ENCODE measurements around the gene MED25.

The MED25 gene

GRCh38 chr19:49859682-49860335, 41.7 kb downstream of the MED25 start:
- no peak for FAIRE-seq

- no peak for FAIRE-seq
Observed at GRCh38 chr19:49860336-49861102, 42.4 kb downstream of the MED25 start.

GRCh38 chr19:49861107-49861506, 43.0 kb downstream of the MED25 start:
- no peak for FAIRE-seq

DNA sequence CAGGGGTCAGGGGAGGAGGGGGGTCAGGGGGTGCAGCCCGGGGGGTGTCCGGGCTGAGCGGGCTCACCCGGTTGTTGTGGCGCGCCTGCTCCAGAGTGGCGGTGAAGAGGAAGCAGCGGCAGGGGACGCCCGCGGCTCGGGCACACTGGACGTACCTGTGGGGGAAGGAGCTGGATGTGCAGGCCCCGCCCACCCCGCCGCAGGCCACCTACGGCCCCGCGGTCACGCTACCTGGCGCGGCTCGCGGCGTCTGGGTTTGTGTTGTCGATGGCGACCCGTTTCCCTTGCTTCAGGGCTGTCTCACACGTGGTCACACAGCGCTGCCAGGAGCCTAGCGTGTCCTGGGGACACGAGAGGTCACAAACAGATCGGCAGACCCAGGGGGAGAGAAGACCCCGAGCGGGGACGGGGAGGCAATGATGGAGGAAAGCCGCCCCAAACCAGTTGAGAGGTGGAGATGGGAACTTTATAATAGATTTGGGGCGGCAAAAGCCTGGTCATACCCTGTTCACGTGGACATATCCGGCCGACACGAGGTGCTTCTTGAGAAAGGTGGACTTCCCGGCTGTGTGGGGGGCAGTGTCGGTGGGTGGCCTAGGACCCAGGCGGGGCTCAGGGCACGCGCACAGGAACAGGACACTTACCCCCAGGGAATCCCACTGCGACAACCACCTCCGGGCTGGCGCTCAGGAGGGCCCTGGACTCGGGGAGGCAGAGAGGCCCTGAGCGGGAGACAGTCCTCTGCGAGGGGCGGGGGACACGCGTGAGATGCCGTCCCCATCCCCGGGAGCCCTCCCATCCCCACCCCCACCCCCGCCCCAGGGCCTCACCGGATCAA, 43.7 kb downstream of the MED25 start:
- FAIRE-seq, result no peak

DNA sequence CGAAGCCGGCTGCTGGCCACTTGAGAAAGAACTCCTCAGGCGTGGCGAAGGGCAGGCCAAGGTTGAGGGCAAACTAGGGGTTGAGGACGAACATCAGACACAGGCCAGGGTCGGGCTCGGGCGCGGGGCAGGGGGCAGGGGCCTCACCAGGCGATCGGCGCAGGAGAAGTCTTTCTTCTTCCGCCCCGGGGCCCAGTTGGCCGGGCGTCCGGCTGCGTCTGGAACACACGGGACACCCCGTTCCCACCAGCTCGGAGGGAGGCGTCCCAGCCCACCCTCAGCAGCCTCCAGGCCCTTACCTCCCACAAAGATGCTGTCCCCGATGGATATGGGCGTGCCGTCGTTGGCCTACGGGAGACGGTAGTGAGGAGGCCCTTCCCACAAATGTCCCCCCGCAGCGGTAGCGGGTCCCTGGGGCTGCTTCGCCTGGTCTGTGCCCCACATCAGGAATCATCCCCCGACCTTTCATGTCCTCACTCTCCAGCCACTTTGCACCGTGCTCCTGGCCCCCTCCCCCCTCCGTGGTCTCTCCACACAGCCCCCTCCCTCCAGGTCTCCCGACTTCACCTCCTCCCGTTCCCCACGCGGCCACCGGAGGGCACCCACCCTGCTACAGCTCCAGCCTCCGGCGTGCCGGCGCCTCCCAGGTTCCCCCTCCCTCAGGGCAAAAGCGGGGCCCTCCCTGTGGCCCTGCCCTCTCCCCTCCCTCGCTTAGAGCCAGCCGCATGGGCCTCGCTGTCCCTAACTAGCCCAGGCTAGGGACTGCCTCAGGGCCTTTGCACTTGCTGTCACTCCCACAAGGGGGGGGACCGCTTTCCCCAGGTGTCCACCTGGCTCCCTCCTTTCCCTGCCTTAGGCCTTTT, 44.5 kb downstream of the MED25 start:
- no peak for FAIRE-seq

DNA sequence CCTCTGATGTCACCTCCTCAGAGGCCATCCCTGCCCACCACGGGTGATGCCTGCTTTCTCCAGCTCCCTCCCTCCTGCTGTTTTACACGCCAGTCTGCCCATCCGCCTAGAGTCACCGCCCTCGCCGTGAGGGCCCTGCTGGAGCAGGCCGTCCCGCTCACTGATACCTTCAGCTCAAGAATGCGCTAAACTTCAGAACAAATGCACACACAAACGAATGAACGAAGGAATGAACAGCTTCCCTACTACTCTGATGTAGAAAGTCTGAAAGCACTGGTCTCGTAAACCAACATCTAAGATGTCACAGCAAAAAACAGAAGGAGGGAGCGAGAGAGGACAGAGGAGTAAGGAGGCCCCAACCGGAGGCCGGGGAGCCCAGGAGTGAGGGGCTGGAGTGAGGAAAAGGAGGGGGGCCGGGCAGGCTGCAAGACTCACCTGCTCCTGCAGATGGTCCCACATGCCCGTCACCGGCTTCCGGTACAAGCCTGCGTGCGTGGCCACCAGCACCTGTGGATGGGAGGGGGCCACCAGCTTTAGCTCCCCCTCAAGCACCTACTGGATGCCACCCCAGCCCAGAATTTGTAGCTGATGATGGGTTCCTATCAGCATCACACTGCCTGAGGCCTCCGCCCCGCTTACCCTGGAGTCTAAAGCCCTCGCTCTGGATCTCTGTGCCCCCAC, 45.3 kb downstream of the MED25 start:
- FAIRE-seq, result no peak

DNA sequence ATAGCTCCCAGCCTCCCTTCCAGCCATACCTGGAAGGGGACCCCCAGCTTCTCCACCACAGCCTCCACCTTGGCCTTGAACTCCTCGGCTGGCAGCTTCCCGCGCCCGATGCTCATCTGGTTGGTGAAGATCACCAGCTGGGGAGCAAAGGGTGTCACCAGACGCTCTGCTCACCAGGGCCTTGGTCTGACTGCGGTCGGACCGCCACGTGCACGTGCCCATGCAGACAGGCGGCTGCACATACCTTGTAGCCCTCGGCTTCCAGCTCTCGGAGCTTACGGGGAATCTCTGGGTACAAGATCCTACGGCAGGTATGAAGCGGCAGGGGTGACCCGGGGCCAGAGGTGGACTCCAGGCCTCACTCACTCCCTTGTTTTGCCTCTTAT, 45.8 kb downstream of the MED25 start:
- FAIRE-seq, result no peak

- FAIRE-seq, result no peak
Observed at GRCh38 chr19:49864890-49865289, 46.8 kb downstream of the MED25 start.

DNA sequence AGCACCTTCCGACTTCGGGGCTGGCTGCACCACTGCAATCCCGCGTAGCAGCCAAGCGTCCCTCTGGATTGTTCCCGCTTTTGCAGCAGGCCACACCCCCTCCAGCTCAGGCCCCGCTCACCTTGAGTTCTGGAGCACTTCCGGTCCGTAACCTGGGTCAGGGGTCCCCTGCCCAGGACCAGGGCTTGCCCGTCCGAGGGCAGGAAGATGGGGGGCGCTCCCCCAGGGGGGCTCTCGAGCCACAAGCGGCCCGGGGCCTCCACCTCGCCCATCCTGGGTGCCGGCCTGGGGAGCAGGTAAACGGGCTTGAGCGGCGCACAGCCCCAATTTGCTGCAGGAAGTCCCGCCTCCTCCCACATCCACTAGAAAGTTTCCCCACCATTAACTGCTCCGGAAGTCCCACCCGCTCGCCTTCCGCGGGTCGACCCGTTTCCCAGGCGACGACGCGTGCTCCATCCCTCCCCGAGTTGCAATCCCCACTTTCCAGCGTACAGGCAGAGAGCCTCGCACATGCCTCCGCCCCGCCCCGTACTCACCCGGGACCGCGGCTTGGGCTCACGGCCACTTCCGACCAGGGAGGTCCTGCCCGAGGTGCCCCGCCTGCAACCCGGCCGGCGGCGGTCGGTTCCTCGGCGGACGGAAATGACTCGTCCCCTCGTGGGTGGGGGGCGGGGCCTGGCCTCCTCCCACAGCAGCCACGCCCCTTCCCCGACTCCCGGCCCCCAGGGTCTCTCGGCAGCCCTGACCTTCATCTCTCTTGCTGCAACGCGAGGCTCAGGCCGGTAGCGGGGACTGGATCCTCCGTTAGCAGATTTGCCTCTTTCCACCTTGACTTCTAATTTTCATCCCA, 49.1 kb downstream of the MED25 start, which contains the start of gene PNKP:
PNKP (minus strand) TSS at position 644 of the 850 bp plus-strand sequence; CDS start at position 272, 372 bp downstream.
- no peak for FAIRE-seq

DNA sequence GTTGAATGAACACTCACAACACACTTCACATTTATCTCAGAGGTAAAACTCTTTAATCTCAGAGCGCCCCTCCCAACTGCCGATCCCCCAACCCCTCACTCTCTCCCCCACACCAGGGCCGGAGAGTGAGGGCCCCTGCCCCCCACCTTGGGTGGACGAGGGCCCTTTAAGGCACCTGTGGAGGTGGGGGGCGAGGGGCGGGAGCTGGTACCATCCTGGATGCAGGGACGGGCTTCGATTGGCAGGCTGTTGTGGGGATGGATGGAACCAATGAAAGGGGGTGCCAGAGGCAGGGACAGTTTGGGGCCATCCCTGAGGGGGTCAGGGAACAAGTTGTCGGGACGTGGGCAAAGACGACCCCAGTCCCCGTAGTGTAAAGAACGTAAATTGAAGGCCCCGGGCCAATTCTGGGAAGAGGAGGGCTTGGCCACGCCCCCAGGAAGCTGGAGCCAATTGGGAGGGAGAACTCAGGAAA, 51.0 kb downstream of the MED25 start:
- no peak for FAIRE-seq

DNA sequence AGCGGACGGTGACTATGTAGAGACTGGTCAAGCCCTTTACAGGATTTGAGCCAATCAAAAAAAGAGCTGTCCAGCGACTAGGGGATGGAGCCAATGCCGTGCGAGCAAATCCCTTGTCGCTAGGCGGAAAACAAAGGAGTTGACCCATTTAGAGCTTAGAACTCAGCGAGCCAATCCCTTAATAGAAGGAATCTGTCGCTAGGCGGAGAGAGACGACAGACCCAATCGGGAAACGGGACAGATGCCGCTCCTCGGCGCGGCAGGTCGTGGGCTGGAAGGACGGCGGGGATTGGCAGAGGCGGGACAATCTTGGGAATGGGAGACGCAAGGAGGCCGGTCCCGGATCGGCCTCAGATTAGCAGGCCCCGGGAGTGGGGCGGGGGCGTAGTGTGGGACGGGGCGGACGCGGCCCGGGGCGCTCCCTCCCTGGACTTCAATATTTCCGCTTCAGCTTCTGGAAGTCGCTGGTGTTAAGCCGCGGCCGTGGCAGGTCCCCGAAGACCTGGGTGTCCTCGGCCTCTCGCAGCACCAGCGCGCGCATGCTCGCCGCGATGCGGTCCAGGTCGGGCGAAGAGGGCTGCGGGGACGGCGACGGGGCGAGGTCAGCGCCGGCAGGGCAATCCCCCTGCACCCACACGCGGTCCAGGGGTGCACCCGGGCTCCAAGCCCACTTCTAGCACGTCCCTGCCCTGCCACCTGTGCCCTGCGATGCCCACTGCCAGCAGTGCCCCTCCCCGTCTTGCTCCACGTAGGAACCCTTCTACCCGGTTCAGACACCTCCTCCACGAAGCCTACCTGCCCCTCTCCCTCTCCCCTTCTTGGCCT, 51.6 kb downstream of the MED25 start:
- FAIRE-seq, result peak; percentile 98

DNA sequence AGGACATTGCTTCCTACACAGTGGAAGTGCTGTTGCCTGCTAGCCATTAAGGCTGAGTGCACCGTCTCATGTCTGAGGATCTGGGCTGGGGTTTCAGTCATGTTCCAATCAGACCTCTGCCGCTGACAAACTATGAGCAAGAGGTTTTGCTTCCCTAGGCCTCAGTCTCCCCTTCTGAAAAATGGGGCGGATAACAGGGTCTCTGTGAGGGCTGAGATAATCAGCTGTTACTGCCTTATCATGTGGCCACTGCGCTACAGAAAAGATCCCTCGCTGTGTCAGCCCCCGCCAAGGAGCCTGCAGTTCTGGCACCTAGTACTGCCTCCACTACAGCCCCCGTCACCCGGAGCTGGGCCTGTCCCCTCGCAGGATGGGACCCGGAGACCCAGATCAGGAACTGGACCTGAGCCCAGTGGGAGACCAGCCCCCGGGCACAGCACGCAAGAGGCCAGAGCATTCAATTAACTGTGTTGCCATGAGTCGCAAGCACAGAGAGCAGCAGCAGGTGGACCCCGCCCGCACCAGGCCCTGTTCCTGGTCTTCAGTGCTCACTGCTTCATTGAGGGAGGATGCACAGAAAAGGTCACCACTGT, 52.3 kb downstream of the MED25 start:
- FAIRE-seq, result no peak

- no peak for FAIRE-seq
Observed at GRCh38 chr19:49871349-49871985, 53.4 kb downstream of the MED25 start.

DNA sequence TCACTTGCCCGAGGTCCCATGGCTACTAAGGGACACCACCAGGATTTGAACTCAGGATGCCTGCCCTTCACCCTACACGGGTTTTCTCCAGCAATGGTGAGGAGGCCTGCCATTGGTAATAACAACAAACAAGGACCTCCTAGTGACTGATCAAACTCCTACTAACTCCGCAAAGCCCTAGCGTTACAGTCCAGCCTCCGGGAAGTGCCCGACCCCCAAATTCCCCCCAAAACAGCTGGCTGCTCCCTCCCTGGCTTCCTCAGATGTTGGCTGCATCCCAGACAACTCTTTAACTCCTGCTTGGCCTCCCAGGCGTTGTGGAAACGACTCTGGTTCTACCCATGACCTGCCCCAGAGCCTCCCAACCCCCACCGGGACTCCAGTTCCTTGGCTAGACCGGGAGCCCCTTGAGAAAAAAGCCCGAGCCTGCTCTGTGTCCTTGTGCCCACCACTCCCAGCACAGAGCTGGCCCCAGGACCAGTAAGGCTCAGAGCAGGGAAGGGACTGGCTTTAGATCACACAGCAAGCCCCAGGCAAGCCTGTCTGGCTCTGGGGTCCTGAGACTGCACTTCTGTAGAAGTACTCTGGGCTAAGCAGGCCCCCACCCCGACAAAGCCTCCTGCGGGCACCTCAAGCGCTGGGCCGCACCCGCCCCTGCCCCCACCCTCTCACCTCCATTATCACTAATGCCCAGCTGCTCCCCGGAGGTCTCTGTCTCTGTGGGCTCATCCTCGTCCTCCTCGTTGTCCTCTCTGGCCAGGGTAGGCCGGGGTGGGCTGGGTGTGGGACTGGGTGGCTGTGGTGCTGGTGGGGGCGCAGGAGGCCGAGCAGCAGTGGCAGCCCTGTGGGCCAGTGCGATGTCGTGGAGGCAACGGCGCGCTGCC, 54.4 kb downstream of the MED25 start:
- FAIRE-seq, result no peak

- no peak for FAIRE-seq
Observed at GRCh38 chr19:49873129-49873521, 55.0 kb downstream of the MED25 start.

- no peak for FAIRE-seq
Observed at GRCh38 chr19:49873834-49874233, 55.7 kb downstream of the MED25 start.

GRCh38 chr19:49874503-49875157, 56.5 kb downstream of the MED25 start:
- no peak for FAIRE-seq

Measured in colon (tissue), 2 donors.